Measurements from ENCODE around the gene MGST1.
A peak's percentile ranks its signal among the peaks of the same experiment; 100 is the strongest.

MGST1 gene, protein sequence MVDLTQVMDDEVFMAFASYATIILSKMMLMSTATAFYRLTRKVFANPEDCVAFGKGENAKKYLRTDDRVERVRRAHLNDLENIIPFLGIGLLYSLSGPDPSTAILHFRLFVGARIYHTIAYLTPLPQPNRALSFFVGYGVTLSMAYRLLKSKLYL

GRCh38 chr12:16347391-16348298 is at the start of gene MGST1:
Gene MGST1 (plus strand): TSS chr12:16347645. CDS start chr12:16354253, 6,608 bp downstream.
- no peaks in the 10 kb centered on the region for H3K36me3 ChIP-seq (ENCODE audit: control insufficient read depth in 5 of 5, insufficient read depth in 5 of 5, low read length in 5 of 5)
- H3K4me3 ChIP-seq (ENCODE audit: low read depth in 1 of 5, low read length in 5 of 5), result peak within 1 kb of the TSS; percentile 73 to 93 (median 84)
- peak within 1 kb of the TSS; percentile 89 to 100 (median 97) for H3K9ac ChIP-seq (ENCODE audit: low read length in 5 of 5)
- no peaks in the 10 kb centered on the region for H3K27me3 ChIP-seq (ENCODE audit: control insufficient read depth in 5 of 5, insufficient read depth in 4 of 5, low read length in 5 of 5)
- peaks cover 5 to 36% (median 24%) of the 10 kb centered on the region in 5 donors for H3K4me1 ChIP-seq (ENCODE audit: control insufficient read depth in 5 of 5, insufficient read depth in 5 of 5, low read length in 5 of 5)
- no peaks in the 10 kb centered on the region for H3K9me3 ChIP-seq (ENCODE audit: control insufficient read depth in 5 of 5, low read length in 5 of 5)
- H3K27ac ChIP-seq (ENCODE audit: low read depth, low read length), result peak within 1 kb of the TSS; percentile 99

- peaks cover 0 to 22% (median 15%) of the 10 kb centered on the region in 5 donors for H3K4me1 ChIP-seq (ENCODE audit: control insufficient read depth in 5 of 5, insufficient read depth in 5 of 5, low read length in 5 of 5)
- no peaks in the 10 kb centered on the region for H3K27me3 ChIP-seq (ENCODE audit: control insufficient read depth in 5 of 5, insufficient read depth in 4 of 5, low read length in 5 of 5)
- no peak overlapping the region for H3K4me3 ChIP-seq (ENCODE audit: low read depth in 1 of 5, low read length in 5 of 5)
- H3K36me3 ChIP-seq (ENCODE audit: control insufficient read depth in 5 of 5, insufficient read depth in 5 of 5, low read length in 5 of 5), result no peaks in the 10 kb centered on the region
- H3K9ac ChIP-seq (ENCODE audit: low read length in 5 of 5), result peak overlapping the region in 1 of 5 donors; percentile 32
- no peaks in the 10 kb centered on the region for H3K9me3 ChIP-seq (ENCODE audit: control insufficient read depth in 5 of 5, low read length in 5 of 5)
- peak overlapping the region; percentile 83 for H3K27ac ChIP-seq (ENCODE audit: low read depth, low read length)
Measured at GRCh38 chr12:16299403-16299802, 48.0 kb upstream of the MGST1 start.

- H3K36me3 ChIP-seq (ENCODE audit: control insufficient read depth in 5 of 5, insufficient read depth in 5 of 5, low read length in 5 of 5), result no peaks in the 10 kb centered on the region
- no peaks in the 10 kb centered on the region for H3K9me3 ChIP-seq (ENCODE audit: control insufficient read depth in 5 of 5, low read length in 5 of 5)
- no peak overlapping the region for H3K4me3 ChIP-seq (ENCODE audit: low read depth in 1 of 5, low read length in 5 of 5)
- H3K27ac ChIP-seq (ENCODE audit: low read depth, low read length), result peak overlapping the region; percentile 83
- H3K27me3 ChIP-seq (ENCODE audit: control insufficient read depth in 5 of 5, insufficient read depth in 4 of 5, low read length in 5 of 5), result no peaks in the 10 kb centered on the region
- H3K4me1 ChIP-seq (ENCODE audit: control insufficient read depth in 5 of 5, insufficient read depth in 5 of 5, low read length in 5 of 5), result peaks cover 0 to 22% (median 15%) of the 10 kb centered on the region in 5 donors
- peak overlapping the region in 1 of 5 donors; percentile 32 for H3K9ac ChIP-seq (ENCODE audit: low read length in 5 of 5)
Measured at GRCh38 chr12:16300122-16300521, 47.3 kb upstream of the MGST1 start.

GRCh38 chr12:16300736-16301135 is 46.7 kb upstream of the MGST1 start:
- H3K36me3 ChIP-seq (ENCODE audit: control insufficient read depth in 5 of 5, insufficient read depth in 5 of 5, low read length in 5 of 5), result no peaks in the 10 kb centered on the region
- H3K27me3 ChIP-seq (ENCODE audit: control insufficient read depth in 5 of 5, insufficient read depth in 4 of 5, low read length in 5 of 5), result no peaks in the 10 kb centered on the region
- peak overlapping the region; percentile 83 for H3K27ac ChIP-seq (ENCODE audit: low read depth, low read length)
- H3K4me1 ChIP-seq (ENCODE audit: control insufficient read depth in 5 of 5, insufficient read depth in 5 of 5, low read length in 5 of 5), result peaks cover 0 to 22% (median 15%) of the 10 kb centered on the region in 5 donors
- no peak overlapping the region for H3K4me3 ChIP-seq (ENCODE audit: low read depth in 1 of 5, low read length in 5 of 5)
- H3K9ac ChIP-seq (ENCODE audit: low read length in 5 of 5), result no peak overlapping the region
- no peaks in the 10 kb centered on the region for H3K9me3 ChIP-seq (ENCODE audit: control insufficient read depth in 5 of 5, low read length in 5 of 5)

GRCh38 chr12:16303939-16304338 is 43.5 kb upstream of the MGST1 start:
- no peaks in the 10 kb centered on the region for H3K27me3 ChIP-seq (ENCODE audit: control insufficient read depth in 5 of 5, insufficient read depth in 4 of 5, low read length in 5 of 5)
- H3K4me3 ChIP-seq (ENCODE audit: low read depth in 1 of 5, low read length in 5 of 5), result no peak overlapping the region
- no peaks in the 10 kb centered on the region for H3K36me3 ChIP-seq (ENCODE audit: control insufficient read depth in 5 of 5, insufficient read depth in 5 of 5, low read length in 5 of 5)
- H3K9me3 ChIP-seq (ENCODE audit: control insufficient read depth in 5 of 5, low read length in 5 of 5), result peaks cover 0 to 2% (median 0%) of the 10 kb centered on the region in 5 donors
- H3K9ac ChIP-seq (ENCODE audit: low read length in 5 of 5), result no peak overlapping the region
- no peak overlapping the region for H3K27ac ChIP-seq (ENCODE audit: low read depth, low read length)
- peaks cover 0 to 22% (median 11%) of the 10 kb centered on the region in 5 donors for H3K4me1 ChIP-seq (ENCODE audit: control insufficient read depth in 5 of 5, insufficient read depth in 5 of 5, low read length in 5 of 5)

DNA sequence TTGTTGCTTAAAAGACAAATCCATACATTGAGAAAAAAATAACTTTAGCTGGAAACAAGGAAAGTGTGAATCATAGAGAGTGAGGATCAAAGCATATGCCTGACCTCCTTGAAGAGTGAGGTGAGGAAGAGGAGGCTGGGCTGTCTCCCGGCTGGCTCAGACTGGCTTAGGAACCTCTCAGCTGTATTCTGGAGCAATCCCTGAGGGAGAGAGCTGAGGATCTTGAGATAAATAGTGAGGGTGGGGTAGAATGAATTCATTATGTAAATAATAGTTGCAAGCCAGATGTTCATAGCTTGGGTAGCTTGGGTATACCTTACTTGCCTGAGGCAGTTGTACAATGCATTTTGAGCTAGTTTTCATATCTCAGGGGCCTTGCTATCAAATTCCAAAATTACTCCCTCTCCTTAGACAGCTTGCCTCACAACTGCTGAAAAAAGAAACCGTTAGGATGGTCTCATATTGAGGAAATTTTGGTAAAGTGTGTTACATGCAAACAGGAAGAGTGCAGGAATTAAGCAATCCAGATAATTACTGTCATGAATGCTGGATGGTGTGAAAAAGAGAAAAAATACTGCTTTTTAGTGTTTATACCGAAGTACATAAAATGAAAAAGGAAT is 39.5 kb upstream of the MGST1 start:
- Histone ChIP-seq H3K27ac (ENCODE audit: low read depth, low read length) (no peak overlapping the region), H3K4me3 (ENCODE audit: low read depth in 1 of 5, low read length in 5 of 5) (no peak overlapping the region), H3K27me3 (ENCODE audit: control insufficient read depth in 5 of 5, insufficient read depth in 4 of 5, low read length in 5 of 5) (no peaks in the 10 kb centered on the region), H3K9ac (ENCODE audit: low read length in 5 of 5) (no peak overlapping the region), H3K9me3 (ENCODE audit: control insufficient read depth in 5 of 5, low read length in 5 of 5) (peaks cover 0 to 12% (median 7%) of the 10 kb centered on the region in 5 donors), H3K36me3 (ENCODE audit: control insufficient read depth in 5 of 5, insufficient read depth in 5 of 5, low read length in 5 of 5) (no peaks in the 10 kb centered on the region), H3K4me1 (ENCODE audit: control insufficient read depth in 5 of 5, insufficient read depth in 5 of 5, low read length in 5 of 5) (no peaks in the 10 kb centered on the region)

- Histone ChIP-seq H3K4me3 (ENCODE audit: low read depth in 1 of 5, low read length in 5 of 5) (no peak overlapping the region), H3K9me3 (ENCODE audit: control insufficient read depth in 5 of 5, low read length in 5 of 5) (peaks cover 0 to 12% (median 7%) of the 10 kb centered on the region in 5 donors), H3K36me3 (ENCODE audit: control insufficient read depth in 5 of 5, insufficient read depth in 5 of 5, low read length in 5 of 5) (no peaks in the 10 kb centered on the region), H3K4me1 (ENCODE audit: control insufficient read depth in 5 of 5, insufficient read depth in 5 of 5, low read length in 5 of 5) (no peaks in the 10 kb centered on the region), H3K27me3 (ENCODE audit: control insufficient read depth in 5 of 5, insufficient read depth in 4 of 5, low read length in 5 of 5) (no peaks in the 10 kb centered on the region), H3K27ac (ENCODE audit: low read depth, low read length) (no peak overlapping the region), H3K9ac (ENCODE audit: low read length in 5 of 5) (no peak overlapping the region)
Measured at GRCh38 chr12:16310934-16311333, 36.5 kb upstream of the MGST1 start.

DNA sequence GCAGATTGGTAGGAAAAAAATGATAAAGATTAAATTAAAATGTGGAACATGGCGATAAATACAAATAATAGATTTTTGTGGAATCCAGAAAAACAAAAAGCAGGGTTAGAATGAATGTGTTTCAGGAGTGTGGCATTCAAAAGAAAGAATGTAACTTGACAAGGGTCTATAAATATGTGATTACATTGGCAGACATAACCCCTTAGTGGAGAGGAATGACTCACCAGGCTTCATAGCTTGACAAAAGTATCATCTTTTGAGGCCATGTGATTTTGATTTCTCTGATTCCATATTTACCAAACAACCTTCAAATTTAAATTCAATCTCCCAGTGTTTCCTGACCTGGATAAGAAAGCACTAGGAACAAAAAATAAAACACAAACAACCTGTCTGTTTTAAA is 24.4 kb upstream of the MGST1 start:
- H3K27ac ChIP-seq (ENCODE audit: low read depth, low read length), result no peak overlapping the region
- no peak overlapping the region for H3K4me3 ChIP-seq (ENCODE audit: low read depth in 1 of 5, low read length in 5 of 5)
- peaks cover 0 to 4% (median 0%) of the 10 kb centered on the region in 5 donors for H3K9me3 ChIP-seq (ENCODE audit: control insufficient read depth in 5 of 5, low read length in 5 of 5)
- H3K9ac ChIP-seq (ENCODE audit: low read length in 5 of 5), result no peak overlapping the region
- no peaks in the 10 kb centered on the region for H3K27me3 ChIP-seq (ENCODE audit: control insufficient read depth in 5 of 5, insufficient read depth in 4 of 5, low read length in 5 of 5)
- H3K36me3 ChIP-seq (ENCODE audit: control insufficient read depth in 5 of 5, insufficient read depth in 5 of 5, low read length in 5 of 5), result no peaks in the 10 kb centered on the region
- no peaks in the 10 kb centered on the region for H3K4me1 ChIP-seq (ENCODE audit: control insufficient read depth in 5 of 5, insufficient read depth in 5 of 5, low read length in 5 of 5)

DNA sequence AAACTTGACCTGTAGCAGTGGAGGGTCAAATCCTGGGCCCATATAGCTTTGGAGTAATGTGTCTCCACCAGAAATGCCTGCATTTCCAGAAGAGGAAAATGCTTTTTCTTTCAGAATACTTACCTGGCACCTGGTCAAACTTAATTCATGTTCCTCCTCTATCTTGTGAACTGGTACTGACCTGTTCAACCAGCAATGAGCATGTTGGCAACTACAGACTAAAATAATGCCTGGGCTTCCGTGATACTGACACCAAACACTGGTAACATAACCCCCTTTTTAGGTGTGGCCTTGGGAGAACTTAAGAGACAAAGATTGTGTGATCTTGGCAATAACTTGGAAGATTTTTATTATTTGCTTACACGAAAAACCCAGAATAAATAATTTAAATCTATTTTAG is 23.8 kb upstream of the MGST1 start:
- Histone ChIP-seq H3K27ac (ENCODE audit: low read depth, low read length) (no peak overlapping the region), H3K9me3 (ENCODE audit: control insufficient read depth in 5 of 5, low read length in 5 of 5) (peaks cover 0 to 10% (median 0%) of the 10 kb centered on the region in 5 donors), H3K27me3 (ENCODE audit: control insufficient read depth in 5 of 5, insufficient read depth in 4 of 5, low read length in 5 of 5) (no peaks in the 10 kb centered on the region), H3K4me3 (ENCODE audit: low read depth in 1 of 5, low read length in 5 of 5) (no peak overlapping the region), H3K36me3 (ENCODE audit: control insufficient read depth in 5 of 5, insufficient read depth in 5 of 5, low read length in 5 of 5) (no peaks in the 10 kb centered on the region), H3K4me1 (ENCODE audit: control insufficient read depth in 5 of 5, insufficient read depth in 5 of 5, low read length in 5 of 5) (no peaks in the 10 kb centered on the region), H3K9ac (ENCODE audit: low read length in 5 of 5) (no peak overlapping the region)

DNA sequence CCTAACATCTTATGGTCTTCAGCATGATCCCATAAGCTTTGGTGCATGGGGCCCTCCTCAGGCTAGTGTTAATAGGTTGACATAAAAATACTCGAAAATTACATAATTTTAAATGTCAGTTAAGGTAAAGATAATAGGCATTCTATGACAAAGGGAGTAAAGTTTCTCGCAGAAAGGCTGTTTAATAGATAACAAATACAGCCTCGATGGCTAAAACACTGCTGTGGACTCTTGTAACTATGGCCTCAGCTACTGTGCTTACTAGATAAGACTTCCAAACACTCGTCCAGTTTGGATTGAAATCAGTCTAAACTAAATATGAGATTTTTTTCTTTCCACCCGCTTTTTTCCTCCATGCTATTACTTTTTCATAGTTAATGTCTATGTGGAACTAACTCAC is 23.2 kb upstream of the MGST1 start:
- Histone ChIP-seq H3K9me3 (ENCODE audit: control insufficient read depth in 5 of 5, low read length in 5 of 5) (peaks cover 0 to 10% (median 0%) of the 10 kb centered on the region in 5 donors), H3K36me3 (ENCODE audit: control insufficient read depth in 5 of 5, insufficient read depth in 5 of 5, low read length in 5 of 5) (no peaks in the 10 kb centered on the region), H3K27me3 (ENCODE audit: control insufficient read depth in 5 of 5, insufficient read depth in 4 of 5, low read length in 5 of 5) (no peaks in the 10 kb centered on the region), H3K4me3 (ENCODE audit: low read depth in 1 of 5, low read length in 5 of 5) (no peak overlapping the region), H3K27ac (ENCODE audit: low read depth, low read length) (no peak overlapping the region), H3K4me1 (ENCODE audit: control insufficient read depth in 5 of 5, insufficient read depth in 5 of 5, low read length in 5 of 5) (no peaks in the 10 kb centered on the region), H3K9ac (ENCODE audit: low read length in 5 of 5) (no peak overlapping the region)

Measured in subcutaneous abdominal adipose tissue (tissue), 5 donors.